HG02885 (cell line): Measurements from ENCODE around the gene TAS2R60.
"Not testable (repeated sequence)": the region's sequence is repeated elsewhere in the genome, so short reads cannot be mapped to it uniquely, and the experiment has no call there.

Source experiments
- ATAC-seq: cut with Tn5 transposase; IDR thresholded peaks from one replicate; pipeline ENCODE4 v1.9.1; 2021; ENCODE audit warnings: mild to moderate bottlenecking; ENCODE audit not compliant: unreplicated experiment, poor library complexity

Gene TAS2R60

DNA sequence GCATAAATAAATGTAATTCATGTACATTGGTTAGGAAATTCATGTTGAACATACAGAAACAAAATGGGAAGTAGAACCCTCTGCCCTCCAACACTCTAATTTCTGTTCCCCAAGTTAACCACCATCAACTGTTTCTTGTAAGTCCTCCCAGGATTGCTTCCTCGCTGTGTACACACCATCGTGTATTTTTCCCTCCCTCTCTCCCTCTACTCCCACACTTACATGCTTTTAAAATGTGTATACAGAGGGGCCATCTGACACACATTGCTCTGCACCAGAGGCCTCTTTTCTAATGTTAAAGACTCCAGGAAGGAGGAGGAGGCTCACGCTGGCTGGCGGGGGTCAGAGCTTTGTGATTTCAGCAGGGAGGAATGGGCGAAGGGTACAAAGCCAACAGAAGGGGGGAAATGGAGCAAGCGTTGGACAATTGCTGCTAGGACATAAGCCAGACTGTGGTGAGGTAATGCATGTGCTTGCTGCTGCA lies 32.7 kb upstream of the TAS2R60 start:
- ATAC-seq: no peak

DNA sequence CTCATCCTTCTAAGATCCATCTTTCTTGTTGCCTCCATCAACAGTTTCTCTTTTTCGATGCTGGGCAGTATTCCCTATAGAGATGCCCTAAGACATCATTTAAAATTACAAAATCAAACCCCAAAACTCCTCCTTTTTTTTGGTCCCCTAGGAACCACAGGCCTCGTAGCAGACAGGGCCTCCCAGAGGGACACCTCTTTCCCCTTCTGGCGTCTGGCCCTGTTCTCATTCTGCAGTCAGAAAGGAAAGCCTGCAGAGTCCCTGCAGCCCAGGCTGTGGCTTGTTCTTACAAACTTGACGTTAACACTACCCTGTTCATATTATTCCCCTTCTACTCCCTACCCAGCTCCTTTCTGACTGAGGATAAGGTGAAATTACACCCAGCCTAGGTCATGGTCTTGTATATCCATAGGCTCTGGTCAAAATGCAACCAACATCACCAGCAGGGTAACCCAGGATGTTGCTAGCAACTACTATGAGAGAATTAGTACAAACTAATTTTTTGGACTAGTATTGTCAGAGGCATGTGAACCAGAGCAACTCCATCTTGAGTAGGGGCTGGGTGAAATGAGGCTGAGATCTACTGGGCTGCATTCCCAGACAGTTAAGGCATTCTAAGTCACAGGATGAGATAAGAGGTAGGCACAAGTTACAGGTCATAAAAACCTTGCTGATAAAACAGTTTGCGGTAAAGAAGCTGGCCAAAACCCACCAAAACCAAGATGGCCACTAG lies 31.1 kb upstream of the TAS2R60 start:
- ATAC-seq: no peak

DNA sequence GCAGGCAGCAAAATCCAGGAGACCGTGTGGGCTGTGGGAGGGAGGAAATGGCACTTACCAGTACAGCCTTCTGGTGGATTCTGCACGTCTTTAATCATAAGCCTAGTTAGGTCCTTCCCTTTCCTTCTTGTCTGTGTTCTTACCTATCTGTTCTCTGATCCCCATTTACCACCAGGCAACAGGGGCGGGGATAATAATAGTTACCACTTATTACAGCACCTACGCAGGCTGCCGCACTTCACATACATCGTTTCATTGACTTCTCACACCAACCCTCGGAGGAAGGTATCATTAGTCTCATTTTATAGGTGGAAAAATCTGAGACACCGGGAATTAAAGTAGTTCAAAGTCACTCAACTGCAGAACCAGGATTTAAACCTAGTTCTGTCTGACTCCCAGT lies 30.1 kb upstream of the TAS2R60 start:
- no peak for ATAC-seq

DNA sequence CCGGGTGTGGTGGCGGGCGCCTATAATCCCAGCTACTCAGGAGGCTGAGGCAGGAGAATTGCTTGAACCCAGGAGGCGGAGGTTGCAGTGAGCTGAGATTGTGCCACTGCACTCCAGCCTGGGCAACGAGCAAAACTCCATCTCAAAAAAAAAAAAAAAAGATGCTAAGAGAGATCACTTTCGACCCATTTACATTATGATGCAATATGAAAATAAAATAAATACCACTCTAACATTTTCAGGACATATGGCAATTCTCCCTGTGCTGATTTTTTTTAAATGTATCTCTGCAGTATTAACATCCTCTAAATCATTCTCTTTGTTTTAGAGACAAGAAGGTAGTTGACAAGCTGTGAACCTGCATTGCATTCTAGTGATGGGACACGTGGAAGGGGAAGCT lies 28.0 kb upstream of the TAS2R60 start:
- ATAC-seq: not testable (repeated sequence)

DNA sequence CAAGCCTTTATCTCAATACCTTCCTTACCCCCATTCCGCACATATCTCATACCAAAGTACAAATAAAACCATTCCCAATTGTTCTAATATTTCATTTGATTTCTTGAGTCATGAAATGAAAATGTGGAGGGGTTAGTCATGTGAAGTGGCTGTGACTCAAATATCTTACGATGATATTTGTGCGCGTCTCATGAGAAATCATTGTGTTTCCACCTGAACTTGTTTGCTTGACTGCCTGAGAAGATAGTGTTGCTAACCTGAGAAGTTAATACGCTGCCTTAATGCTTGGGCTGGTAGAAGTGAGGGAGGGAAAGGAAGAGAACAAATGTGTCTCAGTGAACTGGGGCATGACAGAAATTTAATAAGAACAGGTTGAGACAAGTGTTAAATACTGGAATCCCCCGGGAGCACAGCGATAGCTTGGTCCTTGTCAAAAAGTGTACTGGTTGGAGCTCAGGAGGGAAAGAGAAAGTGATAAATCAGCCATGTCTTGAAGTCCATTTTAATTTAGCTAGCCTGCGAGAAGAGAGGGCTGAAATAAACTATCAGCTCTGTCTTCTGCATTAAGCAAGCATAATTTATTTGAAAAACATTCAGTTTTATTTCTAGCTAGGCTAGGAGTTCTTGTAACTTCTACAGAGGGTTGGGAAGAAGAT lies 27.4 kb upstream of the TAS2R60 start:
- no peak for ATAC-seq

DNA sequence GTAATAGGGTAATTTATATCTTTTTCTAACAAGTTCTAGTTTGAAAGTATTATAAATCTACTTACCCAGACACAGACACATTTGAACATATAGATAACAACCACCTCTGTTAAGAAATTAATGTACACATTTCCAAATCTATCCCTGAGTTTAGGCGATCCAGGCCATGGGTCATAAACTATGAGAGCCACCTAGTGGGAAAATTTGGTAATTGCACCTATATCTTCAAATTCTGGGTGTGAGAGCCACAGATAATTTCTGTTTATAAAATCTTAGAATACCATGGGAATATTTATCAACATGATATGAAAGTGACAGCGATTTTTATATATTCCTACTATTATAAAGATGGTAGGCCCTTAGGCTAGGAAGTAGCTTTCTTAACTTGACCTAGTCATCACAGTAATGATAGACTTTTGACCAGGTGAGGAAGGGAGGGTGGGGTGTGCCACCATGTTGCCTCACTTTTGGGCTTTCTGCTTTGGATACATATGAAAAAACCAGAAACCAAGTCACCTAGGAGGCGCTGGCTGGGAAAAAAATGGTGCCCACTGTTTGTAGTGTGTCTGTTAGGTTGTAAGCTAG lies 26.6 kb upstream of the TAS2R60 start:
- peak; percentile 69 for ATAC-seq

DNA sequence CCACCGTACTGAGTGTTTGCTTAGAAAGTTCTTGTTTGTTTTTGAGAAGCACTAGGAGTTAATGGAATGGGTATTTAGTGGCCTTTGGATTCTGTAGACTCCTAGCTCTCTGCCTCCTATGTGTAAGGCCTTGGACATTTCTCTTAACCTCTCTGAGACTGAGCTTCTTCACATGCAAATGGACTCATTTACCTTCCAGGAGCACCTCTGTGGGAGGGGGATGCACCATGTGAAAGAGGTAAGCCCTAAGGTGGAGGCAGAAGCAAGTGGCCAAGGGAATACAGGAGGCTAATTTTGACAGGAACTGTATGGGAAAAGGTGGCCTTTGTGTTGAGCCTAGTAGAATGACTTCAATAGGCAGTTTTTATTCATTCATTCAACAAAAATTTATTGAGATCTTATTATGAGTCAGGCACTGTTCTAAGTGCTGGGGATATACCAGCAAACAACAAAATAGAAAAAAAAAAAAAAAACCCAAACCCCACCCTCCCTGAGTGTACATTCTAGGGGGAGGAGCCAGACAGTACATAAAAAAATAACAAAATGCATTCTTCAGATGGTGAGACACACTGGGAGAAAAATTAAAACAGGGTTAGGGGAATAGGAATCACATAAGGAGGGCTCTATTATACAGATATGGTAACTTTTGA lies 25.4 kb upstream of the TAS2R60 start:
- no peak for ATAC-seq

DNA sequence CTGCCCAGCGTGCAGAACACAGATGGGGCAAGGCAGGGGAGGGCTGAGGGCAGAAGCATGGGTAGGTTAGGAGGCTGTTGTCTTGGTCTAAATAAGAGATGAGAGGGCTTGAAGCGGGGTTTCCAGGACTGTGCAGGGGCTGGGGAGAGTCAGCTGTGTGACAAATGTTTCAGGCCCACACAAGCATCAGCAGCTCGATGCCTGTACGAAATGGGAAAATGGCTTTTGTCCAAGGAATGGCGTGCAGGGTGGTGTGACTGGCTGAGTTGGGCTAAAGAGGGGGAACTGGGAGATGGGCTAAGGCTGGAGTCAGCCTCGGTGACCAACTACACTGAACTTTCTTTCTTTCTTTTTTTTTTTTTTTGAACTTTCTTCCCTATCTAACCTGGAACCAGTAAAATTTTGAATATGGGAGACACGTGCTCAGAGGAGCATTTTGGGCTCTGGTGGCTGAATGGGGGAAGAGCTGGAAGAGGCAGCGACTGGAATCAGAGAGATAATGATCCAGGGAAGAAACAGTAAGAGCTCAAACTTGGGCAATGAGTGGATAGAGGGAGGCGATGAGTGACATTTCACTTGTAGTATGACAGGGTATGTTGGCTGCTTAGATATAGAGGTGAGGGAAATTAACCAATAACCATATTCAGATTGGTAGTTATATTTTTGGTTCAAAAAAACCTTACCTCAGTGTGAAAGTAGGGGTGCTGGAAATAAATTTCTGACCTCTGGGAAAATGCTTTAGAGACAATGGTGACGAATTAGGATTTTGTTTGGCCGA lies 24.4 kb upstream of the TAS2R60 start:
- no peak for ATAC-seq

DNA sequence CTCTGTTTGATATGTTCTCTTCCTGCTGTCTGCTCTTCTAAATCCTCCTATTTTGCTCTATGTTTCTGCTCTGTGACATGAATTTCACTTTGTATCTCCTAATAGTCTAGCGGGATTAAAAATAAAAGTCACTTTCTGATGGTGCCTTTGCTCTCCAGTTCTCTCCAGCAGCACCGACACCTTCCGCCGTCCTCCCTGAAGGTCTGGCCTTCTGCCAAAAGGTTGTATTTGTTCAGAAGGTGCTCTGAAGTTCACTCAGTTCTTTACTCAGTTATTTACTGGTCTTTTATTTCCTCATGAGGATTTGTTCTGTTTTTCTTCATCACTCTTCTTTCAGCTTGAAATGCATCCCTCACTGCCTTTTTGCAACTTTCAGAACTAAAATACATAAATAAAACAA lies 23.4 kb upstream of the TAS2R60 start:
- no peak for ATAC-seq

DNA sequence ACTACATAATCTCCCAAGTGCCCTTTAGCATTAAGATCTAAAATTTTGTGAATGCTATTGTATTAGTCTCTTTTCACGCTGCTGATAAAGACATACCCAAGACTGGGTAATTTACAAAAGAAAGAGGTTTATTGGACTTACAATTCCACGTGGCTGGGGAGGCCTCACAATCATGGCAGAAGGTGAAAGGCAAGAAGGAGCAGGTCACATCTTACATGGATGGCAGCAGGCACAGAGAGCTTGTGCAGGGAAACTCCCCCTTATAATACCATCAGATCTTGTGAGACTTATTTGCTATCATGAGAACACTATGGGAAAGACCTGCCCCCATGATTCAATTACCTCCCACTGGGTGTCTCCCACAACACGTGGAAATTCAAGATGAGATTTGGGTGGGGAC lies 22.6 kb upstream of the TAS2R60 start:
- ATAC-seq: not testable (repeated sequence)

DNA sequence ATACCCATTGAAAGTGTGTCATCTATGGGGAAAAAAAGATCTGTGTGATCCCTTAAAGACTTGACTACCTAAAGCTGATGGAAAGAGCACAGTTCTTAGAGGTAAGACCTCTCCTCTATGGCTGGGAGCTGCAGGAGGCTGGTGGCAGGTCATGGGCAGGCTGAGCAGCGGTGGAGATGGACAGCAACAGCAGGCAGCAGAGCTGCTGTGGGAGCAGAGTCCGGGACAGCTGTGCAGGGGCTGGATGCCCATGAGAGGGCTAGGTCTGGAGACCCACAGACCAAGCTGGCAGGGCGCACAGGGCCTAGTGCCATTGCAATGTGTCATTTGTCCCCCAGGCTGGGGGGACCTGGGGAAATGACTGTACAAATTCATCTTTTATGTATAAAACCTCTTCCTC lies 21.2 kb upstream of the TAS2R60 start:
- ATAC-seq: no peak

DNA sequence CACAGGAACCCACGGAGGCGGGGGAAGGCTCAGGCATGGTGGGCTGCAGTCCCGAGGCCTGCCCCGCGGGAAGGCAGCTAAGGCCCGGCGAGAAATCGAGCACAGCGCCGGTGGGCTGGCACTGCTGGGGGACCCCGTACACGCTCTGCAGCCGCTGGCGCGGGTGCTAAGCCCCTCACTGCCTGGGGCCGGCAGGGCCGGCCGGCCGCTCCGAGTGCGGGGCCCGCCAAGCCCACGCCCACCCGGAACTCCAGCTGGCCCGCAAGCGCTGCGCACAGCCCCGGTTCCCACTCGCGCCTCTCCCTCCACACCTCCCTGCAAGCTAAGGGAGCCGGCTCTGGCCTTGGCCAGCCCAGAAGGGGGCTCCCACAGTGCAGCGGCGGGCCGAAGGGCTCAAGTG lies 18.8 kb upstream of the TAS2R60 start:
- not testable (repeated sequence) for ATAC-seq

DNA sequence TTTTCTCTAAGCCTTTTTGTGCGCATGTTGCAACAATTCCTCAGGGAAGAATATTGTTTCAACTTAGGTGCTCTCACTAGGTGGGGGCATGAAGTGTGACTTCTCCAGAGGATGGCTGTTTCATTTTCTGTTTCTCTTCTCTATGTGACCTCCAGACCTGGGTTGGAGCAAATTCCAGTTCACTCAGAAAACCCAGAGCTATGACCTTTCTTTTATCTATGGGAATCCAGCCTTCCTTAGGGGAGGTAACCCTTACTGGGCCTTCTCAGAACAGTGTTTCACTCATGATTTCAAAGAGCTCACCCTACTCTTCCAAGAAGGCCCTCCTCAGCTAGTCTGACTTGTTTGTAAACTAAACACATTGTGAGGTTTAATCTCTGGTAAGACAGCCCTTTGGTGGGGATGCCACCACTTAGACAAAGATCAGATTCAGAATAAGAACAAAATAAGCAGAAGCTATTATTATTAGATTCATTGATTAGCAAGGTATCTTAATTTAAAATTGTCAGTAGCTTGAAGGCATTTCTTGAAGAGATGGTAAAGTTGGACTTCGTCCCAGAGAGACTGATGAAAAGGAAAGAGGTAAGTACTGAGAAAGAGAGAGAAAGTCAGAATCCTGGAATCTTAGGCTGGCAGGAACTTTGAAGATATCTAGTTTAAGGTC lies 16.6 kb upstream of the TAS2R60 start:
- ATAC-seq: no peak

DNA sequence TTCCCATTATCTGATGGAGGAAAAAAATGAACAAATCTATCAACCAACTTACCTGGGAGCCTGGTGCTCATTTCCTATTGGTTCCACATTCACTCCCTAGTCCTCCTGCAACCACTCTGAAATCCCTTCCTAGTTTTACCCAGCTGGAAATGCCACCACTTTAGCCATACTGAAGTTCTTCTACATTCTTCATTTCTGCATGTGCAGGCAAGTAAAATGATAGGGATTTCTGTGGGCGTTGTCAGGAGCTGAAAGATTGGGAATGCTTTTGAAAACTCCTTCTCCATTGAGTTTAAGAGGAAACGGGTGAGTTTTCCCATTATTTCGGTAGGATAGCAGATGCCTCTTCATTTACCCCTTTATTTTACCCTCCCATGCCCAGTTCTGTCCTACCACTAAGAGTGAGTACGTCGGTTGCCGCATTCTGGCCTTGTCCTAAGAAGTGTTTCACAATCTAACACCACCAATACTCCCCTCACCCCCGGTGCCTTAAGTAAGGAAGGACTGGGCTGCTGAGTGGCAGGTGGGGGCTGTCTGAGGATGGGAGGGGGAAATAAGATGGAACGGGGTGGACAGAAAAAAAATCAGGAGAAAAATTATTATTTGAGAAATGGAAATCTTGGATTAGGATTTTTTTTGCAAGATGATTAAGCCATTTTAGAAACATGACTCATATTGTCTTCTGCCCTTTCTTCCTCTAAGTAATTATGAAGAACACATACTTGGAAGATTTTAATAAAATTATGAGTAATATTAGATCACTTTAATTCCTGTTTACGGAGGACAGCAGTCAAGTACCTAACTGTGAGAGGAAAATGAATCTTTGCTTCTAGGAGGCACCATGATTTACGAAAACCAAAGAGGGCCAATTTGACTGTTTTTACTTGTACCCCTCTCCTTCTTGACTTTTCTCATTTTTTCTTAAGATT lies 13.2 kb upstream of the TAS2R60 start:
- no peak for ATAC-seq

DNA sequence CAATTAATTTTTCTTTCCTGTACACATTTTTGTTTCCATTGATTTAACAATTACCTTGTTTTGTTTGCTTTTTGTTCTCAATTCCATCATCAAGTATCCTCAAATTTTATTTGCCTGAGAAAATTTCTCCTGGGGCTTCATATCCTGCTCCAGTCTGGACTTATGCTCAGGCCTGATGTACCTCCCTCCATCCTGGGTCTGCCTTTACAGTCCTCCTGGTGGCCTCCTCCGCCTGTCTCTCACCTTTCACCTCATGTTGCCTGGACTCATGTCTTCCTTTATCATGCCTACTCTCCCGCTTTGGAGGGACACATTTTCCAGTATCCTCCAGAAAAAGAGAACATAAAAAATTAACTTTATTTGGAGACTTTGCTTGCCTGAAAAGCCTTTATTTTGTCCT lies 12.1 kb upstream of the TAS2R60 start:
- no peak for ATAC-seq

DNA sequence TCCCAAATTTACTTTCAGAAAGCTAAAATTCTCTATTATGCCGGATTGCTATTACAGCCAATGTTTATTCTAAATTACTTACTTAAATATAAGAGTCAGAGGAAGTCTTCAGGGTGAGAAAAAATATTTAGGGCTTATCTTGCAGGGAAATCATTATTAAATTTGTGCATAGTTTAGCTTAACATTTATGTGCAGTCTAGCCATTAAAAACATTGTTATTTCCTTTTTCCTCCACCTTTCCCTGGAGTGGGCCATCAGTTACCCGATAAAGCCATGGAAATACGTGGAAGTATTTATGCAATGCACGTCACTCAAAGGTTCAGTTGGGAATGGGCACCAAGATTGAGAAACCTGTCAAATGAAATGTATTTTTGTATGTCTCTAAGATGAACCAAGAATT lies 9.5 kb upstream of the TAS2R60 start:
- no peak for ATAC-seq

DNA sequence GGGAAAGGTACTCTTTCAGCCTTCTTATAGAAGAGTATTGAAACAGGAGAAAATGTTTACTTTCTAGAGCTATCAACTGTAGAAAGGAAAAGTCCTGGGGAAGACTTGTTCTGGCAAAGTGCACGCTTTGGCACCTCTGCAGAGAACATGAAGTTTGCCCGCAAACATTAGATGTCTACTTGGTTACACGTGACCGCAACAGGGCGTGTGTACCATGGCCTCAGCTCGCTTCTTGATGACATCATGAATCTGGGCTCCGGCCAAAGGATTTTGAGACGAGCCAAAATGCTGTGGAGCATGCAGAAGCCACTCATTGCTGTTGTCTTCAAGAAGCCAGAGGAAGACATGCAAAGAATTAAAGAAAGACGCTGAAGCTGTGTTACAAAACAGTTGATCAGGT lies 8.6 kb upstream of the TAS2R60 start:
- ATAC-seq: no peak

DNA sequence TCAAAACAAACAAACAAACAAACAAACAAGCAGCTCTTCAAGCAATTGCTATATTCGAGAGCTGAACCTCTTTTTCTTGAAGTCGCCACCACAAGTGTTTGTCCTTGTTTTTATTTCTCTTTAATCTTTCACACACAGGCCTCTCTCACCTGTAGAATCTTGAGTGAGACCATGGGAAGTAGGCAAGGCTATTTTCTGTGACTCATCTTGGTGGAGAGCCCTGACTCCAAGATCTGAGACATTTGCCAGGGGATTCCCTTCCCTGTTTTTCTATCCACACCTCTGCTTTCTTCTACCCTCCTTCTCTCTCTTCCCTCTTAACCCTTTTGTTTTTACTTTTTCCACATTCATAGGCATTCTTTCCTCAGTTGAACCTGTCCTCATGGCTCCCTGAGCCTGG lies 8.0 kb upstream of the TAS2R60 start:
- ATAC-seq: no peak
